Measurements from ENCODE around the gene ENPEP. TPM values are rescaled to one million over a fixed set of nuclear protein-coding genes. Genes with fewer than 3 reads are reported as not detected.

ENPEP gene
- total RNA-seq, 1 experiment from 2014 or later, result not detected

DNA sequence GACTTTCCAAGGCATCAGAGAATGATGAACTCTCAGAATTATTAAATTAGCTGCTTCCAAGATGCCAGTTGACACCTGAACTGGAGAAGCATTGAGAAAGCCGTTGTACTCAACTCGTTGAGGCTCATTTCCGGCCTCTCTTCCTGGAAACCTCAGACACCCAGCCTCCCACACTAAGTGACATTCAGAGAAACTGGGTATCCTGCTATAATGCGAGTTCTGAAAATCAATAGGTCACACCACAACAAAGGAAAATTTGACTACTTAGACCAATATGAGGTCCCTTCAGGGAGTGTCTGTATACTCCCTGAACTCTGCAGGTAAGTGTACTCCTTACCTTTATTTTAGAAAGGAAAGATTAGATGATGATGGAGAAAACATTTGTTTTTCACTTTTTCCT is 51.2 kb downstream of the ENPEP start:
- H3K4me1 ChIP-seq (ENCODE audit: insufficient read depth, low read length), result no peaks in the 10 kb centered on the region
- no peak overlapping the region for H3K4me2 ChIP-seq (ENCODE audit: low read length)
- no peak overlapping the region for H2AFZ ChIP-seq (ENCODE audit: low read length)
- H3K36me3 ChIP-seq (ENCODE audit: low read depth, low read length), result no peaks in the 10 kb centered on the region
- no peaks in the 10 kb centered on the region for H3K9me3 ChIP-seq (ENCODE audit: low read length)
- H3K9me2 ChIP-seq (replicated peaks; ENCODE audit: low read length), result no peaks in the 10 kb centered on the region
- BruUV-seq (replicated peaks), result no TSS peak
- CTCF ChIA-PET, result no interaction called here
- intact Hi-C loops (cut with micrococcal nuclease), result no loop called here
- no peaks in the 10 kb centered on the region for H4K20me1 ChIP-seq (ENCODE audit: low read length)
- ATAC-seq, result no peak
- DNase-seq, result no peak
- no peak overlapping the region for H3K27ac ChIP-seq (ENCODE audit: low read length)
- H3K4me3 ChIP-seq (ENCODE audit: low read length), result no peak overlapping the region
- POLR2A ChIA-PET (ENCODE audit: unreplicated experiment), result no interaction called here
- no peaks in the 10 kb centered on the region for H3F3A ChIP-seq (ENCODE audit: low read length, unreplicated experiment)
- H3K79me2 ChIP-seq (ENCODE audit: low read length), result no peaks in the 10 kb centered on the region
- TF ChIP-seq, protein P1, sequence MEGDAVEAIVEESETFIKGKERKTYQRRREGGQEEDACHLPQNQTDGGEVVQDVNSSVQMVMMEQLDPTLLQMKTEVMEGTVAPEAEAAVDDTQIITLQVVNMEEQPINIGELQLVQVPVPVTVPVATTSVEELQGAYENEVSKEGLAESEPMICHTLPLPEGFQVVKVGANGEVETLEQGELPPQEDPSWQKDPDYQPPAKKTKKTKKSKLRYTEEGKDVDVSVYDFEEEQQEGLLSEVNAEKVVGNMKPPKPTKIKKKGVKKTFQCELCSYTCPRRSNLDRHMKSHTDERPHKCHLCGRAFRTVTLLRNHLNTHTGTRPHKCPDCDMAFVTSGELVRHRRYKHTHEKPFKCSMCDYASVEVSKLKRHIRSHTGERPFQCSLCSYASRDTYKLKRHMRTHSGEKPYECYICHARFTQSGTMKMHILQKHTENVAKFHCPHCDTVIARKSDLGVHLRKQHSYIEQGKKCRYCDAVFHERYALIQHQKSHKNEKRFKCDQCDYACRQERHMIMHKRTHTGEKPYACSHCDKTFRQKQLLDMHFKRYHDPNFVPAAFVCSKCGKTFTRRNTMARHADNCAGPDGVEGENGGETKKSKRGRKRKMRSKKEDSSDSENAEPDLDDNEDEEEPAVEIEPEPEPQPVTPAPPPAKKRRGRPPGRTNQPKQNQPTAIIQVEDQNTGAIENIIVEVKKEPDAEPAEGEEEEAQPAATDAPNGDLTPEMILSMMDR (conservative IDR thresholded peaks at IDR 0.05; ENCODE audit: low read depth, low read length), result no peak
- TF ChIP-seq EZH2 (IDR thresholded peaks at IDR 0.05; ENCODE audit: low read length, unreplicated experiment) (no peak), EZH2phosphoT487 (IDR thresholded peaks at IDR 0.05; ENCODE audit: borderline replicate concordance, low read length) (no peak)
- H3K9ac ChIP-seq (ENCODE audit: low read length), result no peak overlapping the region
- no peaks in the 10 kb centered on the region for H3K27me3 ChIP-seq (ENCODE audit: low read length)

DNA sequence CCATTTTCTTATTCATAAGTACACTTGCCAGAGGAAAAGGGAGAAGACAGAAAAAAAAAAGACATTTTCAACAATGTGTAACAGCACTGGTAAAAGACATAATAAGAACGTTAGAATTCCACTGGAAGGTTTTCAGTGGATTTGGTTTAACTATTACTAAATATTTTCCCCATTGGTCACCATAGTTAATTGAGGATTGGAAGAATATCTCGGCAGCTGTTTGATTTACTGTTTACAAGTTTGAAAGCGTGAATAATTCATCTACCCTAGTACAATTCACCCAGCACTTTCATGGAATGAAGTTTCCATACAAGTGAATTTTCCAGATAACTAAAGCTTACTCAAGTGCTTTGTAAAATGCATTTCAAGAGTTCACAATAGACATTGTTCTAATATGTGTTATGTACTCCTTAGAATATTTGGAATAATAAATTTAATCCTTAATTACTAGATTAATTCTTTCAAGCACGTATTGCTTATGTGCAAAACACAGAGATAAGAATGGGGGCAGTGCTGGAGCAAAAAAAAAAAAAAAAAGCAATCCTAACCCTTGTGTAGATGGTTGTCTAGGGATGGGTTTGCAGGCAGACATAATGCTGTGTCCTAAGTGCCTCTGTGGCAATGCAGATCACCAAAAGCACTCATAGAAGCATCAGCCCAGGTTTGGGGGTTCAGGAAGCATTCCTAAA is 57.1 kb downstream of the ENPEP start:
- H3K27ac ChIP-seq (ENCODE audit: low read length), result peak overlapping the region; percentile 73
- no peaks in the 10 kb centered on the region for H4K20me1 ChIP-seq (ENCODE audit: low read length)
- intact Hi-C loops (cut with micrococcal nuclease), result loop anchor here (5.0 kb wide), 1 partner anchor 54 kb away; no protein-coding TSS in a partner anchor
- BruUV-seq (replicated peaks), result no TSS peak
- DNase-seq (no peak), ATAC-seq (no peak)
- H3K4me3 ChIP-seq (ENCODE audit: low read length), result no peak overlapping the region
- H3K9ac ChIP-seq (ENCODE audit: low read length), result no peak overlapping the region
- TF ChIP-seq, protein P1 (conservative IDR thresholded peaks at IDR 0.05; ENCODE audit: low read depth, low read length), result no peak
- TF ChIP-seq EZH2phosphoT487 (IDR thresholded peaks at IDR 0.05; ENCODE audit: borderline replicate concordance, low read length) (no peak), EZH2 (IDR thresholded peaks at IDR 0.05; ENCODE audit: low read length, unreplicated experiment) (no peak)
- H3K79me2 ChIP-seq (ENCODE audit: low read length), result no peaks in the 10 kb centered on the region
- no peak overlapping the region for H3K4me2 ChIP-seq (ENCODE audit: low read length)
- H3K36me3 ChIP-seq (ENCODE audit: low read depth, low read length), result no peaks in the 10 kb centered on the region
- no peak overlapping the region for H2AFZ ChIP-seq (ENCODE audit: low read length)
- no peaks in the 10 kb centered on the region for H3K9me2 ChIP-seq (replicated peaks; ENCODE audit: low read length)
- H3F3A ChIP-seq (ENCODE audit: low read length, unreplicated experiment), result no peaks in the 10 kb centered on the region
- ChIA-PET CTCF (interaction anchor here (1.3 kb wide), 1 partner anchor 53 kb away, joined by 6 read pairs; no protein-coding TSS in a partner anchor), POLR2A (ENCODE audit: unreplicated experiment) (no interaction called here)
- no peaks in the 10 kb centered on the region for H3K27me3 ChIP-seq (ENCODE audit: low read length)
- 0 out of 2 replicates have a peak, but pooled peaks cover 15% of the 10 kb centered on the region for H3K9me3 ChIP-seq (ENCODE audit: low read length)
- H3K4me1 ChIP-seq (ENCODE audit: insufficient read depth, low read length), result peaks cover 6% of the 10 kb centered on the region

DNA sequence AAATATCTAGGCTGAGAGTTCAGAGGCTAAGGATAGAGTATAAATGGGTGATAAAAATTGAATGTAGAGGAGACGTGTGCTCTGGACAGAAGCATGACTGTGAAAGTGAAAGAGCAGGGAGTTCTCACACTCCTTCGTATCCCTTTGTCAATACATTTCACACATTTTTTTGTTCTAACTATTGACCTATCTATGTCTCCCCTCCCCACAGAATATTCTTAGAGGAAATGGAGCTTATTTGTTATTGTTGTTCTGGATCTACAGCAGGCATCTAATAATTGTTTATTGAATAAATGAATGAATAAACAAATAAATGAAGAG is 57.6 kb downstream of the ENPEP start:
- CTCF ChIA-PET, result interaction anchor here (0.5 to 1.3 kb wide), 2 partner anchors 53 to 60 kb away, joined by 5 to 6 read pairs; no protein-coding TSS in a partner anchor
- TF ChIP-seq, protein P1 (conservative IDR thresholded peaks at IDR 0.05; ENCODE audit: low read depth, low read length), result no peak
- no peak for TF ChIP-seq EZH2phosphoT487 (IDR thresholded peaks at IDR 0.05; ENCODE audit: borderline replicate concordance, low read length)
- no peak for TF ChIP-seq EZH2 (IDR thresholded peaks at IDR 0.05; ENCODE audit: low read length, unreplicated experiment)
- ATAC-seq, result no peak
- intact Hi-C loops (cut with micrococcal nuclease), result loop anchor here (5.0 kb wide), 1 partner anchor 54 kb away; no protein-coding TSS in a partner anchor
- Histone ChIP-seq H3K79me2 (ENCODE audit: low read length) (no peaks in the 10 kb centered on the region), H2AFZ (ENCODE audit: low read length) (no peak overlapping the region; the same call in 1 of the 2 replicates), H3K4me1 (ENCODE audit: insufficient read depth, low read length) (peaks cover 6% of the 10 kb centered on the region), H3K9ac (ENCODE audit: low read length) (no peak overlapping the region), H3K27me3 (ENCODE audit: low read length) (no peaks in the 10 kb centered on the region), H3K27ac (ENCODE audit: low read length) (peak overlapping the region; percentile 73), H3K4me2 (ENCODE audit: low read length) (no peak overlapping the region), H3K4me3 (ENCODE audit: low read length) (no peak overlapping the region), H3K36me3 (ENCODE audit: low read depth, low read length) (no peaks in the 10 kb centered on the region), H4K20me1 (ENCODE audit: low read length) (no peaks in the 10 kb centered on the region), H3K9me2 (replicated peaks; ENCODE audit: low read length) (no peaks in the 10 kb centered on the region), H3F3A (ENCODE audit: low read length, unreplicated experiment) (no peaks in the 10 kb centered on the region), H3K9me3 (ENCODE audit: low read length) (0 out of 2 replicates have a peak, but pooled peaks cover 15% of the 10 kb centered on the region)
- POLR2A ChIA-PET (ENCODE audit: unreplicated experiment), result no interaction called here
- no peak for DNase-seq
- no TSS peak for BruUV-seq (replicated peaks)

Data from PC-3 (cell line).